Measurements from ENCODE around the gene TAT. TPM values are rescaled to one million over a fixed set of nuclear protein-coding genes. Genes with fewer than 3 reads are reported as not detected.

TAT gene
- total RNA-seq = not detected

GRCh38 chr16:71576971-71577370 lies at the start of gene TAT:
TAT (minus strand) TSS chr16:71577092; CDS start chr16:71576415, 677 bp downstream.

GRCh38 chr16:71626018-71626857 lies 49.3 kb upstream of the TAT start, which contains the start of gene MARVELD3:
MARVELD3 (plus strand) TSS chr16:71626184; CDS start chr16:71626230, 46 bp downstream.

GRCh38 chr16:71526111-71526631 lies 50.7 kb downstream of the TAT start, which contains the start of gene CHST4:
CHST4 (plus strand) TSS chr16:71526426; CDS start chr16:71536678, 10,252 bp downstream.

Small RNAs within 50 kb of the gene (small RNA-seq; reads per million reads assigned to genes)
- gene RNU6-1061P (ENCODE audit: low replicate concordance) = not detected

Other genes with a start within 250 kb of the TAT start
- gene CALB2, start 218.4 kb downstream of the TAT start, total RNA-seq = 17.8 TPM
- gene TLE7, start 135.0 kb downstream of the TAT start, total RNA-seq = not detected
- 30.7 TPM for gene ZNF23, start 114.8 kb downstream of the TAT start, total RNA-seq
- 12.2 TPM for gene ZNF19, start 87.8 kb downstream of the TAT start, total RNA-seq
- not detected for gene CHST4, start 50.7 kb downstream of the TAT start, total RNA-seq
- gene MARVELD3, start 49.1 kb upstream of the TAT start, total RNA-seq = not detected
- 26.3 TPM for gene PHLPP2, start 147.6 kb upstream of the TAT start, total RNA-seq
- gene AP1G1, start 231.7 kb upstream of the TAT start, total RNA-seq = 170 TPM